Middle frontal gyrus (tissue), 1 donor: ENCODE measurements around the gene PLPP3.
"Not testable (repeated sequence)": the region's sequence is repeated elsewhere in the genome, so short reads cannot be mapped to it uniquely, and the experiment has no call there.

Experiments
- DNase-seq: peaks from one replicate; pipeline ENCODE4 v3.0.0-alpha.2; 2015; ENCODE audit warnings: low spot score; ENCODE audit errors: extremely low spot score

PLPP3 gene

GRCh38 chr1:56578963-56579875, at the start of gene PLPP3:
PLPP3 (minus strand) TSS chr1:56579563; CDS start chr1:56579016, 547 bp downstream.
- DNase-seq, result peak; percentile 73

DNA sequence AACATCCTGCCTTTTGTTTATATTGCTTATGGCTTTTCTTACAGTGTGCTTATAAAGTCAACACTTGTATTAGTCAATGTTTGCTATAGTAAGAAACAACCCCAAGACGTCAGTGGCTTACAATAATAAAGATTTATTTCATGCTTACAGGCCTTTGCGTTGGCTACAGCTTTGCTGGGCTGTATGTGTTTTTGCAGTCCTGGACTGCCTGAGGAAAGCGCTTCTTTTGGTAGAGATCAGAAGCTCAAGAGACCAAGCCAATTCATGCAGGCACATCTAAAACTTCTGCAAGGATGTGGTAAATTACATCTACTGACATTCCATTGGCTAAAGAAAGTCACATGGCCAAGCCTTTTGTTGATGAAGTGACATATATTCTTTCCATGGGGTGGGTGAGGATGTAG, 48.3 kb upstream of the PLPP3 start:
- no peak for DNase-seq

GRCh38 chr1:56627019-56627635, 47.8 kb upstream of the PLPP3 start:
- DNase-seq, result no peak

DNA sequence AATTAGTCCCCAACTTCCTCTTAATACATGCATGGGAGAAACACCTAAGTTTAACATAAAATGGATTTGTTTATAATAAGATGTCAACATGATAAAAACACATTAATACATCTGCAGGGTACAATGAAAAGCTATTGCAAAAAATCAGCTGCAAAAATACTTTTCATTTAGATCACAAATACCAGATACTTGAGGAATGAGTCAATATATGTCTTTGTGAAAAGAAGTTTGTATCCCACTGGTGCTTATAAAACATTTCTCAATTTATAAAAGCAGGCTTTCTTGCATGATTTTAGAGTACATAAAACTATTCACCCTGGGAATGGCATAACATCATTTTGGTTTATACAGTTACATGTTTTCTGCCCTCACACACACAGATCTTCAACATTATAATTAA, 47.2 kb upstream of the PLPP3 start:
- DNase-seq, result no peak

DNA sequence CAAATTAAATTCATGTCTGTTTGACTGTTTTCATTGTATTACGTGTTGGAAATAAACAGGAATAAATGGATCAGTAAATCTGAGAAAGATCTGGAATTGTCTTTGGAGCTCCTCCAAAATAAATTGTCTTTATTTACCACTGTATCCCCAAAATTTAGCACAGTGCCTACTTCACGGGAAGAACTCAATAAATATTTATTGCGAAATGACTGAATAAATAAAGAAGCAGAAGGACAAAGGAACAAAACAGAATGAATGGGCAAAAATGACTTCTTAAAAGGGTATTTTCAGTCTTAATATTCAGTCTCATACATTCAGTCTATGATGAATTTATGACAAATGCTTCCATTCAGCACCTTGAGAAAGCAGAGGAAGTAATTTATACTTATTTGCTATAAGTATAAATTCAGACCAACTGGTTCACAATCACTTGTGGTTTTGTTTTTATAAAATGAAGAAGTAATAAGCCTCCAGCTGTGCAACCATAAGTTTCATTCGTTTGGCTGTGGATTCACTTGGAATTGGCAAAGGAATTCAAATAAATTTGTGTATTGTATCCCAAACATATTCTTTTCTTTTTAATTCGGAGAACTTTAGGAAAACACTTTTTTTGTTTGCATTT, 46.6 kb upstream of the PLPP3 start:
- no peak for DNase-seq

GRCh38 chr1:56617141-56617540, 37.8 kb upstream of the PLPP3 start:
- no peak for DNase-seq

GRCh38 chr1:56610770-56611169, 31.4 kb upstream of the PLPP3 start:
- DNase-seq, result not testable (repeated sequence)

DNA sequence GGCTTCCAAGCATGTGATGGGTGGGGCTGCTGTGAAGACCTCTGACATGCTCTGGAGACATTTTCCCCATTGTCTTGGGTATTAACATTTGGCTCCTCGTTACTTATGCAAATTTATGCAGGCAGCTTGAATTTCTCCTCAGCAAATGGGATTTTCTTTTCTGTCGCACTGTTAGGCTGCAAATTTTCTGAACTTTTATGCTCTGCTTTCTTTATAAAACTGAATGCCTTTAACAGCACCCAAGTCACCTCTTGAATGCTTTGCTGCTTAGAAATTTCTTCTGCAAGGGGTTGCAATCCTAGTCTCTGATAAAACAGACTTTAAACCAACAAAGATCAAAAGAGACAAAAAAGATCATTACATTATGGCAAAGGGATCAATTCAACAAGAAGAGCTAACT, 30.7 kb upstream of the PLPP3 start:
- DNase-seq, result not testable (repeated sequence)

- not testable (repeated sequence) for DNase-seq
Observed at GRCh38 chr1:56595397-56596191, 16.2 kb upstream of the PLPP3 start.

GRCh38 chr1:56591909-56592308, 12.5 kb upstream of the PLPP3 start:
- no peak for DNase-seq

GRCh38 chr1:56590520-56591011, 11.2 kb upstream of the PLPP3 start:
- DNase-seq, result no peak

DNA sequence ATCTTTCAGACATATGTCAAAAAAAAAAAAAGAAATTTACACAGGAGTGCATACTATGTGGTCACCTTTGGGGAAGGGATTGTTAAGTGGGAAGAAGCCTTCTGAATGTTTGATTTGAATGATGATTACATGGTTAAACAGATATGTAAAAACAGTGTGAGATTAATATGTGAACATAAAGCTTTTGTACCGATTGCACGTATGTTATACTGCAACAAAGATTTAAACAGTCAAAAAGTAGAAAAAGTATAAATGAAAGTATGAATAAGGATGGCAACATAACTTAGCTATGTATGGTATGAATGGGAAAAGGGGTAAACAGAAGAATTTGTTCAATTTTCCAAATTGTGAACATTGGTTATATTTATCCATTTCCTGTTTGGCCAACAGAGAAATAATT, 10.0 kb upstream of the PLPP3 start:
- no peak for DNase-seq

DNA sequence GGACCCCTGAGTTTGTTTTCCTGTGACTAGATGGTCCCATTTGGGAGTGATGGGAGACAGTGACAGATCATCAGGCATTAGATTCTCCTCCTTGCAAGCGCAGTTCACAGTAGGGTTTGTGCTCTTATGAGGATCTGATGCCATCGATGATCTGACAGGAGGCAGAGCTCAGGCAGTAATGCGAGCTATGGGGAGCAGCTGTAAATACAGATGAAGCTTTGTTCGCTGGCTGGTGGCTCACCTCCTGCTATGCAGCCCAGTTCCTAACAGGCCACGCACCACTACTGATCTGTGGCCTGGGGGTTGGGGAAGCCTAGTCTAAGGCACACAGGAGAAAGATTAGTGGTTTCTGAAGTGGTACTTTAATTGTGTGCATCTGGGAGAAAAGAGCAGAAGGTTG, 7.1 kb upstream of the PLPP3 start:
- DNase-seq, result no peak

DNA sequence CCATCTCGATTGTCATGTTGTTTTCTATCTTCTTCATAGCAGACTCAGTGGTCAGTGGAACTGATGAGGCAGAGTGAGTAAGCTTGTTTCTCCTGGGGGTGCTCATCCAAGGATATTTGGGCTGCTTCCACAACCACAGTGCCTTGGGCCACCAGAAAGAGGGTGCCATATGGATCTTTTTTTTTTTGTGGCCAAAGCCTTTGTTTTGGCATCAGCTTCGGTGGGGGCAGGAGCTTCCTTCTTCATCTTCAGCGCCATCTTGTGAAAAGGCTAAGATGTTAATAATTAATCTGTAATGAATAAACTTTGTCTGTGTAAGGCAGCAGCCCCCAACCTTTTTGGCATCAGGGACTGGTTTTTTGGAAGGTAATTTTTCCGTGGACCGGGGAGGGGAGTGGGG, 6.6 kb upstream of the PLPP3 start:
- no peak for DNase-seq

- peak; percentile 62 for DNase-seq
Observed at GRCh38 chr1:56584910-56585528, 5.7 kb upstream of the PLPP3 start.

GRCh38 chr1:56583957-56584468, 4.7 kb upstream of the PLPP3 start:
- DNase-seq, result no peak

- no peak for DNase-seq
Observed at GRCh38 chr1:56580771-56581170, 1.4 kb upstream of the PLPP3 start.

GRCh38 chr1:56578138-56578962, 1.0 kb downstream of the PLPP3 start:
- no peak for DNase-seq

- no peak for DNase-seq
Observed at GRCh38 chr1:56577406-56578137, 1.8 kb downstream of the PLPP3 start.
